GM20431 (cell line): ENCODE measurements around the gene GSS.

Experiments used
- in situ Hi-C: fragments of 300-500 bp; cut with MseI, MboI; formaldehyde crosslinking; loops from one replicate; pipeline ENCODE4 v1.15.0; 2020; ENCODE audit warnings: low sequenced_read_pairs; ENCODE audit not compliant: unreplicated experiment

The GSS gene

DNA sequence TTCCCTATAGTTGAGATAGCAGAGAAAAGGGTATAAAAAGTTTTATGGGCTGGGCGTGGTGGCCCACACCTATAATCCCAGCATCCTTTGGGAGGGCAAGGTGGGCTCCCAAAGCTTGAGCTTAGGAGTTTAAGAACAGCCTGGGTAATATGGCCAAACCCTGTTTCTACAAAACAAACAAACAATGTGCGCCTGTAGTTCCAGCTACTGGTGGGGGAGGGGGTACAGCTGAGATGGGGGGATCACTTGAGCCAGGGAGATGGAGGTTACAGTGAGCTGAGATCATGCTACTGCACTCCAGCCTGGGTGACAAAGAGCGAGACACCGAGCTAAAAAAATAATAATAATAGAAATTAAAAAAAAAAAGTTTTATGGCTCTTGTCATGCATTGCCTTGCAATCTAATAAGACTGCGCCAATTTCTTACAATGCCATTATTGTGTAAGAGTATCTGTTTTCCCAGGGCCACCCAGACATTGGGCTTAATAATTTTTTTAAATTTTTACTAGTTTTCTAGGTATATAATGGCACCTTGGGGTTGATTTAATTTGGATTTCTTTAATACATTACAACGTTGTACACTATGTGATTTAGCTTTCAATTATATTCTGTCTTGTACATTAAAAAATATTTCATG, 75.3 kb downstream of the GSS start:
- in situ Hi-C loops: no loop called here
